HEK293T (cell line): Measurements from ENCODE around the gene PPP2R5E.
"Not testable (repeated sequence)": the region's sequence is repeated elsewhere in the genome, so short reads cannot be mapped to it uniquely, and the experiment has no call there.

ENCODE experiments used
- CTCF ChIA-PET: fragments of 350-600 bp; formaldehyde crosslinking; extraction: SDS; loops from one replicate; lab custom pipeline; 2021; ENCODE audit warnings: antibody characterized with exemption, inconsistent platforms; lab: Yijun Ruan, JAX
- POLR2A ChIA-PET: fragments of 350-600 bp; formaldehyde crosslinking; extraction: SDS; loops from one replicate; lab custom pipeline; 2020; ENCODE audit warnings: antibody characterized with exemption, inconsistent platforms; lab: Yijun Ruan, JAX
- DNase-seq: peaks from one replicate; pipeline ENCODE4 v3.0.0; 2012; ENCODE audit warnings: mixed read lengths; ENCODE audit errors: extremely low spot score
- ARNT ChIP-seq: fragments of 450-650 bp; IDR thresholded peaks from 2 replicates; pipeline ENCODE4 v1.6.1; 2017; ENCODE audit warnings: mild to moderate bottlenecking
- BHLHE40 ChIP-seq: fragments of 450-650 bp; IDR thresholded peaks from 2 replicates; pipeline ENCODE4 v1.6.1; 2016; ENCODE audit warnings: mild to moderate bottlenecking, moderate library complexity, borderline replicate concordance
- CTBP1 ChIP-seq: fragments of 450-650 bp; IDR thresholded peaks from 2 replicates; pipeline ENCODE4 v1.6.1; 2016; ENCODE audit warnings: borderline replicate concordance
- ELF4 ChIP-seq: fragments of 450-650 bp; IDR thresholded peaks from 2 replicates; pipeline ENCODE4 v1.6.1; 2017; ENCODE audit warnings: antibody characterized with exemption
- FOXA1 ChIP-seq: fragments of 450-650 bp; IDR thresholded peaks from 2 replicates; pipeline ENCODE4 v1.6.1; 2016; ENCODE audit warnings: mild to moderate bottlenecking
- FOXK2 ChIP-seq: fragments of 450-650 bp; IDR thresholded peaks from 2 replicates; pipeline ENCODE4 v1.6.1; 2016; ENCODE audit warnings: mild to moderate bottlenecking
- FOXM1 ChIP-seq: fragments of 450-650 bp; IDR thresholded peaks from 2 replicates; pipeline ENCODE4 v1.6.1; 2017; ENCODE audit warnings: mild to moderate bottlenecking, borderline replicate concordance
- HDGF ChIP-seq: fragments of 450-650 bp; IDR thresholded peaks from 2 replicates; pipeline ENCODE4 v1.6.1; 2017; ENCODE audit warnings: antibody characterized with exemption, borderline replicate concordance
- L3MBTL2 ChIP-seq: fragments of 450-650 bp; conservative IDR thresholded peaks from 2 replicates; pipeline ENCODE4 v1.6.1; 2016; ENCODE audit warnings: mild to moderate bottlenecking
- LEF1 ChIP-seq: fragments of 450-650 bp; IDR thresholded peaks from 2 replicates; pipeline ENCODE4 v1.6.1; 2017; ENCODE audit warnings: mild to moderate bottlenecking, borderline replicate concordance
- NFRKB ChIP-seq: fragments of 450-650 bp; IDR thresholded peaks from 2 replicates; pipeline ENCODE4 v1.6.1; 2016; ENCODE audit warnings: mild to moderate bottlenecking, moderate library complexity
- PKNOX1 ChIP-seq: fragments of 450-650 bp; IDR thresholded peaks from 2 replicates; pipeline ENCODE4 v1.6.1; 2016
- SP1 ChIP-seq: fragments of 450-650 bp; IDR thresholded peaks from 2 replicates; pipeline ENCODE4 v1.6.1; 2017
- SUZ12 ChIP-seq: fragments of 450-650 bp; IDR thresholded peaks from 2 replicates; pipeline ENCODE4 v1.6.1; 2016; ENCODE audit warnings: mild to moderate bottlenecking
- TARDBP ChIP-seq: fragments of 450-650 bp; IDR thresholded peaks from 2 replicates; pipeline ENCODE4 v1.6.1; 2016
- ZNF384 ChIP-seq: fragments of 450-650 bp; IDR thresholded peaks from 2 replicates; pipeline ENCODE4 v1.6.1; 2016

PPP2R5E gene

GRCh38 chr14:63387711-63388110, 155.5 kb downstream of the PPP2R5E start:
- ChIA-PET POLR2A (no interaction called here), CTCF (interaction anchor here (0.6 to 1.8 kb wide), 2 partner anchors 45 to 229 kb away, joined by 4 to 8 read pairs; no protein-coding TSS in a partner anchor)
- TF ChIP-seq CTBP1 = no peak
- DNase-seq = no peak

GRCh38 chr14:63383776-63384367, 159.3 kb downstream of the PPP2R5E start:
- ChIA-PET POLR2A (no interaction called here), CTCF (no interaction called here)
- TF ChIP-seq ZNF384 (no peak), FOXM1 (no peak), LEF1 (no peak), PKNOX1 (no peak), SP1 (no peak), TARDBP (no peak), HDGF (no peak), ARNT (no peak), L3MBTL2 (no peak)
- DNase-seq = no peak

GRCh38 chr14:63378444-63378843, 164.7 kb downstream of the PPP2R5E start:
- TF ChIP-seq ELF4 (no peak), FOXA1 (no peak), CTBP1 (no peak), PKNOX1 (no peak), HDGF (no peak), BHLHE40 (no peak), ZNF384 (no peak), SUZ12 (no peak), FOXM1 (no peak), FOXK2 (no peak), SP1 (no peak), L3MBTL2 (no peak), LEF1 (no peak)
- ChIA-PET POLR2A (no interaction called here), CTCF (interaction anchor here (0.6 kb wide), 1 partner anchor 213 kb away, joined by 3 read pairs; no protein-coding TSS in a partner anchor)
- no peak for DNase-seq

GRCh38 chr14:63375769-63376168, 167.4 kb downstream of the PPP2R5E start:
- POLR2A ChIA-PET = no interaction called here
- TF ChIP-seq HDGF = no peak
- no peak for TF ChIP-seq ELF4
- TF ChIP-seq ARNT = no peak
- no peak for TF ChIP-seq L3MBTL2
- TF ChIP-seq FOXK2 = no peak
- TF ChIP-seq NFRKB = no peak
- no peak for TF ChIP-seq CTBP1
- no peak for TF ChIP-seq TARDBP
- TF ChIP-seq FOXA1 = no peak
- TF ChIP-seq LEF1 = no peak
- CTCF ChIA-PET = no interaction called here
- DNase-seq = no peak

GRCh38 chr14:63371613-63372012, 171.6 kb downstream of the PPP2R5E start:
- DNase-seq, CTCF ChIA-PET, POLR2A ChIA-PET: not testable (repeated sequence)

GRCh38 chr14:63371033-63371432, 172.1 kb downstream of the PPP2R5E start:
- no peak for DNase-seq
- ChIA-PET POLR2A (no interaction called here), CTCF (no interaction called here)
- TF ChIP-seq TARDBP (no peak), NFRKB (no peak), LEF1 (no peak), ELF4 (no peak), ARNT (no peak), BHLHE40 (no peak), HDGF (no peak), ZNF384 (no peak), FOXA1 (no peak)

GRCh38 chr14:63367742-63368364, 175.3 kb downstream of the PPP2R5E start:
- TF ChIP-seq FOXM1 (no peak), CTBP1 (no peak), SP1 (no peak), HDGF (no peak)
- CTCF ChIA-PET = no interaction called here
- DNase-seq = no peak
- POLR2A ChIA-PET = no interaction called here
